ENCODE data around the gene ZNF354C.

Gene ZNF354C

DNA sequence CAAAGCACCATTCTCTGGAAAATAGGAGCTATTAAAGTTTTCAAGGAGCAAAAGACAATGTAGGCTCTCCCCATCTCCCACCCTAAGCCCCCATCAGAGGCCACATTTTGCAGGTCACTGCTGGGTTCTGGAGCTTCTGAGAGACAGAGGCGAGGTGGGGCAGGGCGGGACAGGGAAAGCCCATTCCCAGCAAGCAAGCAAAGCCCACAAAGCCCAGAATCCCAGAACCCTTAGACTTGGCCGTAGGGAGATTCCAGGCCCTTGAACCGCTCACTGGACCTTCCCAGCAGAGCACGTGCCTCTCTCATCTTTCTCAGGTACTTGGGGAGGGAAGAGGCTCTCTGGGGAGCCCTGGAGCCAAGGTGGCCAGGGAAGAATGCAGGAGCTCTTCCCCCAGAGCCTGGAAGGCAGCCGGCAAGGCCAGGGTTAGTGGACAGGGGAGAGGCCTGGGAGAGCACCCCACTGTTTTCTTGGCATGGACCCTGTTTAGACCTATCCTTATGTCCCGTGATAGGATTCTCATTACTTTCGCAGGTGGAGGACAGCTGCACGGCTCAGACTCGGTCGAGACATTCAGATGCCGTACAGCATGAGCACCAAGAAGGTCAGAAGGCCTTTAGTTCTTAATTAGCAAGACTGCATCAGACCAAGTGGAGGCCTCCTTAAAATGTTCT is 52.4 kb downstream of the ZNF354C start:
- no peak for DNase-seq (ENCODE audit: low read depth, low spot score)
- no peak overlapping the region for H3K4me3 ChIP-seq (ENCODE audit: low read length)

DNA sequence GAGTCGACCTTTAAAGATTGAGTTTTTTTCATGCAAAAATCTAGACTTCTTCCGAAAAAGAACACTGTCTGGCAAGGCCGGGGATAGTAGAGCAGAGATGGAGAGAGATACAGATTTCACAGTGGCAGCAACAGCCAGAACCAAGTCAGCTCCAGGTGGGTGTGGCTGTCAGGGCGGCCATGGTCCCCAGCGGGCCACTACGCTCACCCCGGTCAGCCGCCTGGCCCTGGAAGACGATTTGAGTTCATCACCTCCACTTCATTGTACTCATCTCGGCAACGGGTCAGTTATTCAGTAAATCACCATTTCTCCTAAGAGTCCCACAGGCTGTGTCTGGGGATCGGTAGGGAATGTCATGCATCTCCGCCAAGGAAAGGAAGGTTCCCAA is 53.0 kb downstream of the ZNF354C start:
- DNase-seq (ENCODE audit: low read depth, low spot score) = no peak
- no peak overlapping the region for H3K4me3 ChIP-seq (ENCODE audit: low read length)

DNA sequence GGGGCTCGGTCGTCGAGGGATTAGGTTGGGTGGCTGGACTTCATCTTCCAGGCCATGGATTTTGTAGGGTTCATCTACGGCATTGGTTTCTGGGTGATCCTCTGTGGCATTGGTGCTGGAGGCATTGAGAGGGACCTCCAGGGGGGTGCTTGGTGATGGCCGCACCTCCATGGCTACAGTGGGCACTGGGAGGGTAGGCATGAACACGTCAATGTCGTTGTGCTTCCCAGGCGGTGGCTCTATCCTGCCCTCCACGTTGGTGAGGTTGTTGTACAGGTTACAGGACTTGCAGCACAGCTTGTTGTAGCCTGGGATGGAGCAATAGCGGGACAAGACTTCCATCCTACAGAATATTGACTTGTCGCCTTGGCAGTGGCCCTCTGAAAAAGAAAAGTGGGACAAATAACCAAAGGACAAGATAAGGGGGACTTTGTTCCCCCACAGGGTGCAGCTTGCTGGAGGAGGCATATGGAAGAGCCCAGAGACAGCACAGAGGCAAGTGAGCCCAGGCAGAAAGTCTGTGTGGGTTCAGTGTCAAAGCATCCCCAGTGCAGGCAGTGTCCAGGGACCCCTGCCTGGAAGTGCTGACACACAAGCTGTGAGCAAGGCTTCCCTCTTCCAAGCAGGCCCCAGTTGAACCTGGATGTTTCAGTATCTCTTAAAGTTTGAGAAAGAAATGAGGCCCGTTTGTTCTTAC is 53.9 kb downstream of the ZNF354C start:
- DNase-seq (ENCODE audit: low read depth, low spot score) = no peak
- H3K4me3 ChIP-seq (ENCODE audit: low read length) = no peak overlapping the region

DNA sequence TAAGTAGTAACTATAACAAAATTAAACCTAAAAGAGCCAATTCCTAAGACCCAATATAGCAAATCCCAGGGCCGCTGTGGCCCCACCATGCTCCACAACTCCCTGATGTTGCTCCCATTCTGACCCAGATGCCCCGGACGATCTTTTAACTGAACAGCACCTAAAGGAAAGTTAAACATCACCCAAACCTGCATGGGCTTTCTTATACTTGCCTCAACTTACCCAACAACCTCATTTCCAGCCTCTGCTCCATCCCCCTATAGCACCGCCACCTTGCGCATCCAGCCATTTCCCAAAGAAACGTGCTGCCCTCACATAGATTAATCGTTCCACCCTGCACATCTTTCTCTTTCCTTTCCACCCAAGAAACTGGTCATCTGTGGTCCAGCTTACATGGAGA is 54.6 kb downstream of the ZNF354C start:
- no peak for DNase-seq (ENCODE audit: low read depth, low spot score)
- no peak overlapping the region for H3K4me3 ChIP-seq (ENCODE audit: low read length)

DNA sequence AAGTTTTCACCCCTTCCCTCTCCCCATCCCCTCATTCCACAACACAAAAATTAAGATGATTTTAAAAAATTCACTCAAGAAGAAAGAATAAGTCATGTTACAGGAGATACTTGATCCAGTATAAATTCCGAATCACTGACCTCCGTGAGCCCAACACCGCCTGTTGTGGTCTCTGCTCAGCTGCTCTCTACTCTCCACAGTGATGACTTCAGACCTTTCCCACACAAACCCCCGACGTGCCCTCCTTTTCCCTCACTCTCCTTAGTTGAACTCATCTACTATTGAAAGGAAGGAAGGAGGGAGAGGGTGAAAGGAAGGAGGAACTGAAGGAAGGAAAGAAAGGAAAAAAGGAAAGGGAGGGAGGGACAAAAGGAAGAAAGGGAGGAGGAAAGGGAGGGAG is 55.1 kb downstream of the ZNF354C start:
- DNase-seq (ENCODE audit: low read depth, low spot score) = no peak
- H3K4me3 ChIP-seq (ENCODE audit: low read length) = no peak overlapping the region

DNA sequence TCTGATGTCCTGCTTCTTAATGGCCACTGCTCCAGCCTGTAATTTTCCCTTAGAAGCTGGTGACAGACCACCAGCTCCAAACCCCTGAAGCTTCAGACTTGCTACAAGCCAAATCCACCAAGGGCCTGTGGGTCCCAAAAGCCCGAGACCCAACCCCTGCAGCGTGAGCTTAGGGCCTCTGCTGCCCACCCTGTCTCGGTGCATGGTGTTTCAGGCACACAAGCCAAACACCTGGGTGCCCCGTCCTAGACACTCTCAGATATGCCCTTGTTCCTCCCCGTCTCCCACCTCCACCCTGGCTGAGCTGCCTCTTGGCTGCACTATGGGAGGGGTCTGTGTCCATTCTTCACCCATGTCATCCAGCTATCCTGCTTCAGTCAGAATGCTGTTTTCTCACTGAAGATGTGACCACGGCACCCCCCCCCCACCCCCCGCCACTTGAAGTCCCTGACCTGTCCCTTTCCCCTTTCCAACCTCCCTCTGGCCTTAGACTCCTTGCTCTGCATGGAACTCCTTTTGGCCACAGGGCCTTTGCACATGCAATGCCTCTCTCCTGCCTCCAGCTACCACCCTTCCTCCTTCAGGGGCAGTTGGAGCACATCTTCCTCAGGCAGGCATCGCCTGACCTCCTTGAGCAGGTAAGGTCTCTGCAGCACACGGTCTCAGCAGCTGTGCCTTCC is 55.8 kb downstream of the ZNF354C start:
- DNase-seq (ENCODE audit: low read depth, low spot score) = no peak
- H3K4me3 ChIP-seq (ENCODE audit: low read length) = no peak overlapping the region

DNA sequence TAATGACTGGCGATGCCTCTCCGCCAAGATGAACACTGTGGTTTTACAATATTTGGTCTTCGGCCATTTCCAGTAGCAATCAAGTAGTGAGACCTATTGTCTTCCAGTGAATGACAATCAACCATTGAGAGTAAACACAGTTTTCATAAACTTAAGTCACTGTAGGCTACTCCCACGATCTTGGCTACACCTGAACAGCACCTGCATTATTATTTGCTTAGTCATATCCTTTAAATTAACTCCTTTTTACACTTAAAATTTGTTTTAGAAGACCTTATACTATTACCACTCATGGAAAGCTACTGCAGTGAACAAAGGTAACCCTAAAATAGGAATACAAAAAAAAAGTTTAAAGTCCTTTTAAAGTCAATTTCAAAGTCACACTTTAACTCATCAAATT is 58.2 kb downstream of the ZNF354C start:
- H3K4me3 ChIP-seq (ENCODE audit: low read length) = no peak overlapping the region
- no peak for DNase-seq (ENCODE audit: low read depth, low spot score)

DNA sequence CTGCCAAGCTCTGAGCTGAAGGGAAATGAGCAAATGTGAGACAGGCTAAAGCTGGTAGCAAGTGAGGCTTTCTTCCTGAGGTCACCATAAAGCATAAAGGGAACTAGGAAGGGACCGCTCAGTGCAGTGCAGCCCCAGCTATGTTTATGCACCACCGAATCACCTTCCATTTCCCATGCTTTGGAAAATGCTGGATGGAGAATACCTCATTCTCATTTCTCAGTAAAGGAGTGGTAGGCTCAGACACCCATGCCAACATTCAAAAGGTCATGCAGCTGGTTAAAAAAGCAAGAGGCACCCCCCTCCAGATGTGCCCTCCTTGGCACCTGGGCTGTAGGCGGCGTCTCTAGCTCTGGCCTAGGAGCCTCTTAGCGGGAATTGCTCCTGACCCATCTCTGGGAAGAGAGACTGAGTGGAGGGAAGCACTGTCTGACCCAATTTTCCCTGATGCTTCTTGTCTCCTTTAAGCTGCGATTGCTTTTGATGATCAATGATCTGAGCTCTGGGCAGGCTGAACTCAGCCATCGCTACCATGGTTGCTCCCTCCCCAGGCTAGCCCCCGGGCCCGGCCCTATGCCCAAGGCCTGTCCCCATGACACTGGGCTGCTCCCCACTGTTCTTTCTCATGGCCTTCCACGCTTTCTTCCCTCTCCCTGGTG is 58.7 kb downstream of the ZNF354C start:
- no peak overlapping the region for H3K4me3 ChIP-seq (ENCODE audit: low read length)
- no peak for DNase-seq (ENCODE audit: low read depth, low spot score)

DNA sequence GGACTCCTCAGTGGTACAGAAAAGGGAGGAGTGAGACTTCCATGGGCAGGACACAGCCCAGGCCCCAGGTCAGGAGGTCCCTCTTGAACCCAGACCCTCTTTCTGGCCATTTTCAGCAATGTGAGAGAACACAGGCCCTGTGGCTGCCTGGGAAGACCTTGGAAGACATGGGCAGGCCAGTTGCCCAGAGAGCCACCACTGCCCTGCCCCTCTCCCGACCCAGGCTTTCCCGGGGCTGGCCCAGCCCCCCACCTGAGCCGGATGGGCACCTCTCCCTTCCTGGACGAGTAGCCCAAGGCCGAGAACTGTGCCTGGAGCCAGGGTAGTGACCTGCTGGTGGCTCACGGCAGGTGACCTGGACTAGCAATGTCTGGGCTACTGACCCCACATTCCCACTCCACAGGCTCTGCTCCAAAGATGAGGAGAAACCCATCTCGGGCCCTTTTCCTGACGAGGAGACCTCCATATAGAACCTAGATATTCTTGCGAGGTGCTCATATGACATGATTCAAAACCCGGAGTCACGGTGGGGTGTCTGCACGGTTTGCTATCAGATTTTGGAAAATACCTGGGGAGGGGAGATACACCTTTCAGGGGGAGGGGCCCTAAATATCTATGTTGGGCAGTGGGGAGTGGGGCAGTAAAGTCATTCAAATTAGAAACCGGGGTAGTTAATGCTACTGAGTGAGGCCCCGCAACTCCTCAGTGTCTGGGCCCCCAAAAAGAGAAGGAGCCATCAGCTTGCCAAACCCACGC is 59.4 kb downstream of the ZNF354C start:
- no peak overlapping the region for H3K4me3 ChIP-seq (ENCODE audit: low read length)

DNA sequence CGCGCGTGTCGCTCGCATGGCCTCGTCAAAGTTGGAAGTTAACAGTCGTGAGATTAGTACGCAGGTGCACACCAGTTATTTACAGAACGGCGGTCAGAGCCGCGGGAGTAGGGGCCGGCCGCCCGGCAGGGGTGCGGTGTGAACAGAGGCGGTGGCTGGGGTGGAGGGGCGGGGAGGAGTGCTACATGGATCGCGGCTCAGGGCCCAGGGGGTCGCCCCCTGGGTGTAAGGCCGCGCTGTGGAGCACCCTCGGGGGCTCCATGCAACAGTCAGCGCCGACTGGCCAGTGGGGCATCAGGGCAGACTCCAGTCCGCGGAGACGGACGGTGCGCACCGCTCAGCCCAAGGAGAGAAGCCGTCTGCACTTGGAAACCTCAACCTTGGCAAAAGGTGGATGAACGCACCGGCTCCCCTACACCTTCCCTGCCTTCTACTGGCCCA is 60.3 kb downstream of the ZNF354C start:
- no peak for DNase-seq (ENCODE audit: low read depth, low spot score)
- no peak overlapping the region for H3K4me3 ChIP-seq (ENCODE audit: low read length)

More for the DNA sequence above, 59.4 kb downstream of the ZNF354C start:
- no peak for DNase-seq (ENCODE audit: low read depth, low spot score)

DNA sequence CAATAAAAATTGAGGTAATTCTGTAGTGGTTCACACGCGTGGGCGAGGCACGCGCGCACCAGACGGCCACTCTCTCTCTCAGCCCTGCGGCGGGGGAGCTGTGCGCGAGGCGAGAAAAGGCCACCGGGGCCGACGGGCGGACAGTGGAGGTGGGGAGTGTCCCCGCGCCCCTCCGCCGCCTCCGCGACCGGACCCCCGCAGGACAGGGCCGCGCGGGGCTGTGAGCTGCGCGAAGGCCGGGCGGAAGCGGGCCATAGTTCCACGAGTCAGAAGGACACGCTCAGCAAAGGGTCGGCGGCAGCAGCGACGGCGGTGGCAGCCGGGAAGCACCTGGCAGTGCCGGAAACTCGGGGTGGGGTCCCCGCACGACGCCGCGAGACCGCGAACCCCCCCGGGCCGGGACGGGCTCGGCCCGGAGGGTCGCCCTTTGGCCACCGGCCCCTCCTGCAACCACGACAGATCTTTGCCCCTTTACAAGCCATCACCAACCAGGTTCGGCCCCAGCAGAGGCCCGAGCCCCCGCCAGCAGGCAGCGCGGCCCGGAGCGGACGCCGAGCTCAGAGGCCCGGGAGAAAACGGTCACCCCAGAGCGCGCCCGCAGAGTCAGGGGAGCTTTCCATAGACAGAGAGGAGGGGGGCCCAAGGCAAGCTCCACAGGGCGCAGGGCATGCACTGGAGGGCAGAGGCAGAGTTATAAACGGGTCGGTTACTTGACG is 60.9 kb downstream of the ZNF354C start:
- no peak overlapping the region for H3K4me3 ChIP-seq (ENCODE audit: low read length)

DNA sequence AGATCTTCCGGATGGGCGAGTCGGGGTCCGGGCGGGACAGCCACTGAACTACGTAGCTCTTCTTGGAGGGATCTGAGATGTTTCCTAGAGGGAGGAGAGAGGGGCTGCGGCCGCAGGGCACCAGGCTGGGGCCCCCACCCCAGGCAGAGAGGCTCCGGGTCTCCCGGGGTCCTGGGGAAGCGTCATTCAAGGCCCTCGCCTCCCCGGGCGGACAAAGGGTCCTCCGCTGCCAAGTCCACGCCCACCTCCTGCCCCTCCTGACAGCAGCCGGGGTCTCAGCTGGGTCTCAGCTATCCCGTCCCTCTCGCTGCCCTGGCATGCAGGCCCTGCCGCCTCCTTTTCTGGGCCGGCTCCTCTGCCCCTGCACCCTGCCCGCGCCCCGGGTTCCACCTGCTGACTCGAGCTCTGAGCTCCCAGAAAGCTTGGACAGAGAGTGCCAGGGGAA is 61.5 kb downstream of the ZNF354C start:
- no peak for DNase-seq (ENCODE audit: low read depth, low spot score)
- H3K4me3 ChIP-seq (ENCODE audit: low read length) = no peak overlapping the region

More for the DNA sequence above, 60.9 kb downstream of the ZNF354C start:
- DNase-seq (ENCODE audit: low read depth, low spot score) = no peak

DNA sequence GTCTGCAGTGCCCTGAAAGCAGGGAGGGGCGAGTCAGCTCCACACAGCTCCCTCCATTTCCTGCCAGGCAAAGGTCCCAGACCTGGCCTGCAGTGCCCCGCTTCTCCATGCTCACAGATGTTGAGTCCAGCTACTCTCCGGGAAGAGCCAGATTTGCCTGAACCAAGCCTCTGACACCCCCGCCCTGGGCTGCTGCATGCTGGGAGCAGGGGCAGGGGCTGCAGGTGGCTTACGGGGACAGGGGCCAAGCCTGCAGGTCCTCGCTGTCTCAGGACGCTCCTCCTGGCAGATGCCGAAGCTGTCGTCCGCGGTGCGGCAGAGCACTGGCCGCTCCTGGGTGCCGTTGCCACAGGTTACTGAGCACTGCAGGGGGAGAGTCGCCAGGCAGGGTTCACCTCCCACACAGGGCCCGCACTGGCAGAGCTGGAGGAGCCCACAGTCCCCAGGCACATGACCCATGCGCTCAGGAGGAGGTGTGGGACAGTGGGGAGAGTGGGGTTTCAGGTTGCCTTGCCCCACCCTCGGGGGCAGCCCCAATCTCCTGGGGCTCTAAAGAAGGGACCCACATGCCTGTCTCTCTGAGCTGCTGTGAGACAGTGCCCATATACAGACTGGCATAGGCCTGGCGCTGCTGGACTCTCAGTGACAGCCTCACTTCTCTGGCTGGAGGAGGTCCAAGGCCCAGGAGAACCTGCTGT is 62.4 kb downstream of the ZNF354C start:
- no peak overlapping the region for H3K4me3 ChIP-seq (ENCODE audit: low read length)
- DNase-seq (ENCODE audit: low read depth, low spot score) = no peak

DNA sequence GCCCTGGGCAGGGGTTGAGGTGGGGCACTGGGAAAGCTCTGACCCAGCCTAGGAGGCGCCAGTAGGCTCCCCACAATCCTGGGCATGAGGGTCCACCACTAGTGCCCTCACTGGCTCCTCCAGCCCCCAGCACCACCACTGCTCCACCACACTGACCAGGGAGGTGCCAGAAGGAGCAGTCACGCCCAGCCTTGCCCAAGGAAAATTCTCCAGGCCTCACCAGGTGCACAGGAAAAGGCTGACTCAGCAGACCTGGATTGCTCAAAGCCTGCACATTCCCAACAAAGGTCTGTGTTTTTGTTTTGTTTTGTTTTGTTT is 62.9 kb downstream of the ZNF354C start:
- no peak overlapping the region for H3K4me3 ChIP-seq (ENCODE audit: low read length)
- DNase-seq (ENCODE audit: low read depth, low spot score) = no peak

DNA sequence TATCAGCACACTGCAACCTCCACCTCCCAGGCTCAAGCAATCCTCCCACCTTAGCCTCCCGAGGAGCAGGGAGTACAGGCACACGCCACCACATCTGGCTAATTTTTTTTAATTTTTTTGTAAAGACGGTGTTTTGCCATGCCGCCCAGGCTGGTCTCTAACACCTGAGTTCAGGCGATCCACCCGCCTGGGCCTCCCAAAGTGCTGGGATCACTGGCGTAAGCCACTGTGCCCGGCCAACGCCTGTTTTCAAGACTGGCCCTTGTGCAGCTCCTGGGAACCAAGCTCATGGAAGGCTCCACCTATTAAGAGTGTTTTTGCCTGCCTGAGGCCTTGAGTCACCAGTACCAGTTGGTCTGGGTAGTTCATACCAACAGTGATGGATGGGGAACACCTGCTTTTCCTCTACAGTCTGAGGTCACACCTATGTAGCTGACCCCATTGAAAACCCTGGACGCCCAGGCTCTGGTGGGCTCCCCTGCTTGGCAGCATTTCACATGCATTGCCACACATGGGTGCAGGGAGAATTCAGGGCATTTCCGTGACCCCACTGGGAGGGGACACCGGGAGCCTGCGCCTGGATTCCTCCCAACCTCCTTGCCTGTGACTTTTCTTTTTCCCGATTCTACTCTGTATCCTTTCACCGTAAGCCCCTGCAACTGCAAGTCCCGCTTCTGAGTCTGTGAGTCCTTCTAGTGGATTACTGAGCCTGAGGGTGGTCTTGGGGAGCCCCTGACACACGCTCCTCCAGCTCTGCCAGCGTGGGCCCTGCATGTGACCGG is 63.5 kb downstream of the ZNF354C start:
- no peak for DNase-seq (ENCODE audit: low read depth, low spot score)
- no peak overlapping the region for H3K4me3 ChIP-seq (ENCODE audit: low read length)

DNA sequence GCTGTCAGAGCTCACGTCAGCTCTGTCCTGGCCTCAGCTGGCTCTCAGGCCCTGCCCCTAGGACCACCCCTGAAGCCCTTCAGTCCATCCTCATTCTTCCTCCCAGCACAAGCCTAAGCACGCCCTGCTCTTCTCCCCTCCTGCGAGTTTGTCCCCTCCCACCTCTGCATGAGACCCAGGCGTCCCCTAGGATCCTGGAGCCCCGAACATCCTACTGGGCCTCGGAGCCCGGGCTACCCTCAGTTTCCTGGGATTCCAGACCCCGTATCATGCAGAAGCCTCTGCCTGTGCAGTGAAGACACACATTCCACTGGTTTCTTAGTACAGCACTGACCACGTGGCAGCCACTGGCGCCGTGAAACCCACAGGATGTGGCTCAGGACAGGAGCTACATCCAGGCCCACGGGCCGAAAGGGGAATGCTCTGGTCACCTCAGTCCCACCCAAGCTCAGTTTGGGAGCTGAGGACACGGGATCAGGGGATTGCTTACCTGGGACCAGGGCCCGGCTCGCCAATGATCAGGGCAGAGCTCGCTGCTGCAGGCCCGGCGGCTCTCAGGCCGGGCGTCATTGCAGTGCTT is 64.2 kb downstream of the ZNF354C start:
- H3K4me3 ChIP-seq (ENCODE audit: low read length) = no peak overlapping the region
- DNase-seq (ENCODE audit: low read depth, low spot score) = no peak
